Fibroblast of peridontal ligament (primary cell): ENCODE measurements around the gene EIF5A.
"Not testable (repeated sequence)": the region's sequence is repeated elsewhere in the genome, so short reads cannot be mapped to it uniquely, and the experiment has no call there.

Experiments used
- DNase-seq: peaks from one replicate; pipeline ENCODE4 v3.0.0-alpha.2; 2010; ENCODE audit errors: extremely low read depth

The EIF5A gene

GRCh38 chr17:7330638-7331015 lies 23.2 kb downstream of the EIF5A start:
- no peak for DNase-seq

GRCh38 chr17:7332111-7332510 lies 24.7 kb downstream of the EIF5A start:
- no peak for DNase-seq

- DNase-seq, result not testable (repeated sequence)
These were observed 25.2 kb downstream of the EIF5A start for GRCh38 chr17:7332600-7333069.

GRCh38 chr17:7334938-7335538 lies 27.6 kb downstream of the EIF5A start:
- DNase-seq, result no peak

GRCh38 chr17:7335765-7336164 lies 28.3 kb downstream of the EIF5A start:
- not testable (repeated sequence) for DNase-seq

GRCh38 chr17:7336240-7337175 lies 29.1 kb downstream of the EIF5A start, which contains the start of gene ACAP1:
TSS of gene ACAP1 (plus strand) at chr17:7336529. CDS start at chr17:7336735, 206 bp downstream.
- no peak for DNase-seq

GRCh38 chr17:7337600-7337999 lies 30.2 kb downstream of the EIF5A start:
- DNase-seq, result not testable (repeated sequence)

- no peak for DNase-seq
These were observed 32.8 kb downstream of the EIF5A start for GRCh38 chr17:7340179-7340578.

GRCh38 chr17:7341842-7342241 lies 34.4 kb downstream of the EIF5A start:
- DNase-seq, result no peak

GRCh38 chr17:7343250-7343649 lies 35.8 kb downstream of the EIF5A start:
- DNase-seq, result no peak

GRCh38 chr17:7346761-7347614 lies 39.6 kb downstream of the EIF5A start:
- no peak for DNase-seq

GRCh38 chr17:7347630-7348477 lies 40.4 kb downstream of the EIF5A start:
- DNase-seq, result no peak

GRCh38 chr17:7348478-7349242 lies 41.2 kb downstream of the EIF5A start:
- peak; percentile 64 for DNase-seq

- DNase-seq, result peak; percentile 82
These were observed 44.5 kb downstream of the EIF5A start, which contains the start of gene KCTD11 for GRCh38 chr17:7351665-7352502. TSS of gene KCTD11 (plus strand) at chr17:7352162.

- no peak for DNase-seq
These were observed 45.1 kb downstream of the EIF5A start for GRCh38 chr17:7352503-7352889.

- DNase-seq, result no peak
These were observed 45.6 kb downstream of the EIF5A start for GRCh38 chr17:7352910-7353635.

- DNase-seq, result peak; percentile 26
These were observed 46.9 kb downstream of the EIF5A start for GRCh38 chr17:7354262-7354843.

GRCh38 chr17:7355053-7355452 lies 47.6 kb downstream of the EIF5A start, which contains the start of gene TMEM95:
TSS of gene TMEM95 (plus strand) at chr17:7355156. CDS start at chr17:7355205, 49 bp downstream.
- no peak for DNase-seq
